Esophagus (tissue), 2 donors: ENCODE data around the gene UBE2L3. TPM values are rescaled to one million over a fixed set of nuclear protein-coding genes. Genes with fewer than 3 reads are reported as not detected.
"Not testable (repeated sequence)": the region's sequence is repeated elsewhere in the genome, so short reads cannot be mapped to it uniquely, and the experiment has no call there.

Source experiments
- H3K27ac ChIP-seq, 2 donors: one replicate each; pipeline ENCODE4 v1.5.1; 2013; ENCODE audit warnings: low read depth in 2 of 2, mild to moderate bottlenecking in 2 of 2, inconsistent platforms in 1 of 2, low read length in 1 of 2, moderate library complexity in 1 of 2
- H3K27me3 ChIP-seq, 2 donors: one replicate each; pipeline ENCODE4 v1.6.1; 2013; ENCODE audit warnings: low read length in 2 of 2, control low read depth in 1 of 2, mild to moderate bottlenecking in 1 of 2; ENCODE audit not compliant: insufficient read depth in 2 of 2, control insufficient read depth in 1 of 2
- H3K36me3 ChIP-seq, 2 donors: one replicate each; pipeline ENCODE4 v1.6.1; 2013; ENCODE audit warnings: low read length in 1 of 2; ENCODE audit not compliant: control insufficient read depth in 2 of 2, insufficient read depth in 2 of 2
- H3K4me1 ChIP-seq, 2 donors: one replicate each; pipeline ENCODE4 v1.6.1; 2013; ENCODE audit warnings: low read length in 1 of 2; ENCODE audit not compliant: control insufficient read depth in 2 of 2, insufficient read depth in 2 of 2
- H3K4me3 ChIP-seq, 2 donors: one replicate each; pipeline ENCODE4 v1.5.1; 2013; ENCODE audit warnings: low read length in 2 of 2, mild to moderate bottlenecking in 2 of 2, low read depth in 1 of 2, moderate library complexity in 1 of 2
- H3K9me3 ChIP-seq, 2 donors: one replicate each; pipeline ENCODE4 v1.6.1; 2013; ENCODE audit warnings: mild to moderate bottlenecking in 2 of 2, low read depth in 1 of 2, low read length in 1 of 2, moderate library complexity in 1 of 2; ENCODE audit not compliant: control insufficient read depth in 2 of 2, insufficient read depth in 1 of 2
- WGBS, 2 donors: extraction: QIAGEN DNeasy Blood & Tissue Kit; methylation state at CpG; one replicate each; pipeline ENCODE4 v1.1.7; 2013; 5-methylcytosine and 5-hydroxymethylcytosine counted together
- polyA plus RNA-seq, 2 donors: library from polyadenylated mRNA; stranded (reverse); fragments of 200-250 nt; gene quantifications; one replicate each; pipeline ENCODE4 v1.2.3, GENCODE V29; 2013
- donor health status: healthy with polysubstance abuse.
- donor health status: Bipolar disorder and iron deficiency.

The UBE2L3 gene
- 10 to 100 TPM; 48.4 to 49.1 TPM for polyA plus RNA-seq

GRCh38 chr22:21567456-21568346 is at the start of gene UBE2L3:
UBE2L3 (plus strand) TSS chr22:21567714; CDS start chr22:21567745, 31 bp downstream.
- Histone ChIP-seq H3K9me3 (no peaks in the 10 kb centered on the region), H3K27ac (peak within 1 kb of the TSS; percentile 87 to 97), H3K36me3 (no peaks in the 10 kb centered on the region), H3K27me3 (no peaks in the 10 kb centered on the region), H3K4me3 (peak within 1 kb of the TSS; percentile 66 to 89), H3K4me1 (peaks cover 2% of the 10 kb centered on the region in 2 donors)
- 0% methylated on average over 69 to 85 of the region's 85 CpGs for WGBS, 2 donors

- H3K4me3 ChIP-seq, H3K9me3 ChIP-seq, H3K36me3 ChIP-seq, H3K27ac ChIP-seq, H3K4me1 ChIP-seq, H3K27me3 ChIP-seq: not testable (repeated sequence)
- WGBS, 2 donors = no CpG with 5 or more reads among the region's 6 CpGs
Measured at GRCh38 chr22:21526705-21527500, 40.6 kb upstream of the UBE2L3 start.

DNA sequence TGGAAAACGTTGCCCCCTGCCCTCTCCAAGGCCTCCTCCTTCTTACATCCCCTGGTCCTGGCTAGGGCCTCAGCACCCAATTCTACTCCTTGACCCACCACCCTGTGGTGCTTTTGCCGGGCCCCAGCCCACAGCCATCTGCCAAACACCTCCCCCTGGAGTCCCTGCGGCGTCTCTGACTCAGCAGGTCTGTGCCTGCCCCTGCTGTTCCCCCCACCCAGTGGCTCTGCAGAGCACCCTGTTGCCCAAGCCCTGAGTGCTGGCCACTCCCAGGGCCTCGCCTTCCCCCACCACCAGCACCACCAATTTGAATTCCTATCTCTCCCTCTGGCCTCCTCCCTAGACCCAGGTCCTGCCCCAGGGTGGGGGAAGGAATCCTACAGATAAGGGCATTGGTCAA is 36.0 kb upstream of the UBE2L3 start:
- H3K9me3 ChIP-seq, H3K36me3 ChIP-seq, H3K27me3 ChIP-seq, H3K4me3 ChIP-seq, H3K4me1 ChIP-seq, H3K27ac ChIP-seq: not testable (repeated sequence)
- WGBS, 2 donors = no CpG with 5 or more reads among the region's 5 CpGs

DNA sequence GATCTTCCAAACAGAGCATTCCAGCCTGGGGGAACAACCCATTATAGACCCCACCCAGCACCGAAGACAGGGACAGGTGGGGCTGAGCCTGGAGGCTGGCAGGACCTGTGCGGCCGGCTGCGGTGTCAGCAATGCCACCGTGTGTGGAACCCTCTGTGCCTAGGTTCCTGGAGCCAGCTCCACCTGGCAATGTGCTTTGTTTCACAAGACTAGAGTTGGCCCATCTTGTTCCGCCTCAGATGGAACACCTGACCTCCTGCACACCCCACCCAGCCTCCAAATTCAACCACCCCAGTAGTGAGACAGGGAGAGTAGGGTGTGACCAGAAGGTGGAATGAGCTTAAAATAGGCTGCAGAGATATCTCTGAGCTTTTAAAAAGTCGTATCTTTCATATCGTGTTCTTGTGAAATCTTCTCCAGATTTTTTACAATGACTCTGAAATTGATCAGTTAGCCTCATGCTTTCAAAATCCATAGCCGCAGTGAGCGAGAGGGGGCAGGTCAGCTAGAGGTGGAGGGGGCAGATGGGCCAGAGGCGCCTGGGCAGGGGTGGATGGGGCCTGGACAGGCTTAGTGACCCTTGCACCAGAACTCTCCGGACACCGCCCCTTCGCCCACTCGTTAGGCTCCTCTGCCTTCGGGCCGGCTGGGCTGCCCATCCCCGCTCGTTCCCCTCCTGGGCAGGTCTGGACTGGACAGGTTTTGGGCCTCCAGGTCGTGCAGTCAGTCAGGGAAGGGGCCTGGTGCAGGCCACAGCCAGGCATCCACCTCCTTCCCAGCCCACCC is 34.5 kb upstream of the UBE2L3 start:
- H3K4me3 ChIP-seq, H3K9me3 ChIP-seq, H3K36me3 ChIP-seq, H3K4me1 ChIP-seq, H3K27me3 ChIP-seq, H3K27ac ChIP-seq: not testable (repeated sequence)
- WGBS, 2 donors = no CpG with 5 or more reads among the region's 20 CpGs

DNA sequence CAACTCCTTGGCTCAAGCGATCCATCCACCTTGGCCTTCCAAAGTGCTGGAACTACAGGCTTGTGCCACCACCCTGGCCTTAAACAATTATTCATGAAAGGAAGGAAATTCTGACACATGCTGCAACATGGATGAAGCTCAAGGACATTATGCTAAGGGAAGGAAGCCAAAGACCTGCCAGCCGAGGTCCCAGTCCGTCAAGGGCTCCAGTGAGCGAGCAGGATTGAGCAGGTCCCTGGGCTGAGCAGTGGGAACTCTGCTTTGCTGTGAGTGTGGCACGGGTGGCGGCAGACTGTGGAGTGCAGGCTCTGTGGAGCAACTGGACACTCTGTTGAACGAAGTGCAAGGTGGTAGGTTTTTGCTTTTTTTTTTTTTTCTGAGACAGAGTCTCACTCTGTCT is 27.7 kb upstream of the UBE2L3 start:
- not testable (repeated sequence) for H3K36me3 ChIP-seq, H3K27me3 ChIP-seq, H3K27ac ChIP-seq, H3K9me3 ChIP-seq, H3K4me1 ChIP-seq, H3K4me3 ChIP-seq
- no CpG with 5 or more reads among the region's 7 CpGs for whole genome bisulfite sequencing, 2 donors

DNA sequence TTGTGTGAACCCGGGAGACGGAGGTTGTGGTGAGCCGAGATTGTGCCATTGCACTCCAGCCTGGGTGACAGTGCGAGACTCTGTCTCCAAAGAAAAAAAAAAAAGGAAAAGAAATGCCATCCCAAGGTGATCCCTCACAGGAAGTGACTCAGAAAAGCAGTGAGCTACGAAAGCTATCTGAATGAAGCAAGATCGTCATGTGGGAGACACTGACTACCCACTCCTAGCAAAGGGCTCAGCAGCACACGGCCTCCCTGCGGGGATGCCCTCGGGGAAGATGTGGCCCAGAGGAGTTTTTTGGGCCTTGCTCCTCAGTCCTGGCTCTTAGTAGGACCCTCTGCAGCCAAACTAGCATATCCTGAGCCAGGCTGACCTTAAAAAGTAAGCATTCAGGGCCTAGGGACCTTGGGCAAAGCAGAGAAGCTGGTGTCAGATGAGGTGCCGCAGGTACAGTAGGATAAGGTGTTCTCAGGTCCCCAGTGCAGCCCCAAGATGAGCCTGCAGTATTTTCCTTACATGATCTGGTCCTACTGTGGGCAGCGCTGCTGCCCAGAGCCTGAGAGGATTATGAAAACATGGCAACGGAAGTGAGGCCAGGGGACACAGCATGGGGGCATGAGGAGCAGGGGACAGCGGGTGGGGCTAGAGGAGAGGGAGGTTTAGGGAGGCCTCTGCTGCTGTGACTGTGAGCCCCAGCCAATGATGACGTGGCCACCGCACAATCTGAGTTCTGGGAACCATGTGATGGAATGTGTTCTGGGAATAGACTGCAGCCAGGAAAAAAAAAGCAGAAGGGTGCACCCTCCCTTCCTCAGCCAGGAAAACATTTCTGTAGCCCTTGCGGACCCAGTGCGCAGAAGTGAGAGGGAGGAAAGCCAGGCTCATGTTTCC is 22.8 kb upstream of the UBE2L3 start:
- WGBS, 2 donors = 97 to 98% methylated on average over 1 to 2 of the region's 17 CpGs
- not testable (repeated sequence) for H3K4me1 ChIP-seq, H3K27ac ChIP-seq, H3K4me3 ChIP-seq, H3K9me3 ChIP-seq, H3K27me3 ChIP-seq, H3K36me3 ChIP-seq

GRCh38 chr22:21549558-21549957 is 18.0 kb upstream of the UBE2L3 start:
- H3K36me3 ChIP-seq, H3K9me3 ChIP-seq, H3K4me1 ChIP-seq, H3K4me3 ChIP-seq, H3K27me3 ChIP-seq, H3K27ac ChIP-seq: not testable (repeated sequence)
- WGBS, 2 donors = no CpG with 5 or more reads among the region's 38 CpGs

DNA sequence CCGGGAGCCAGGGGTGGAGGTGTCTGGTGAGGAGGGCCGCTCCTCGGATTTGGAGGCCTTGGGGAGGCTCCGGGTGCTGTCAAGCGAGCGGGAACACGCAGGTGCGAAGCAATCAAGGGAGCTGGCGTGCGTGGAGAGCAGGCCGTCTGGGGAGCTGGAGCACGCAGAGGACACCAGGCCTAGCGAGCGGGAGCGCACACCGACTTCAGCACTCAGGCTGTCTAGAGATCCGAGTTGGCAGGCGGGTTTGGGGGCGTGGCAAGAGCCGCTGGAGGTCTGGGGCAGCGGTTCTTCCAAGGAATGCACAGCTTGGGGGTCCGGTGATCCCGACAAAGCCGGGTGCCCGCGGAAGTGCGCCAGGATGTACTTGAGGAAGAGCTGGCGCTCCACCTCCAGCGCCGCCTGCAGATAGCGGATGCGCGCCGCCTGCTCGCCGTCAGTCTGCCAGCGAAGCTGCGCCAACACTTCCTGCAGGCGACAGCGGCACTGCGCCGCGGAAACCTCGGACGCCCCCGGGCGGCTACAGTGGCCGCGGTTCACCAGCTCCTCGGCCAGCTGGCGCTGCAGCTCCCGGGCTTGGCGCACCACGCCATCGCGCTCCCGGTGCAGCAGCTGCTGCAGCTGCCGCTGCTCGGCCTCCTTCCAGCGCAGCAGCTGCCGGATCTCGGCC is 17.4 kb upstream of the UBE2L3 start:
- WGBS, 2 donors = no CpG with 5 or more reads among the region's 62 CpGs
- not testable (repeated sequence) for H3K36me3 ChIP-seq, H3K27me3 ChIP-seq, H3K9me3 ChIP-seq, H3K4me1 ChIP-seq, H3K4me3 ChIP-seq, H3K27ac ChIP-seq
